A549 (cell line): Measurements from ENCODE around the gene RENBP. TPM values are rescaled to one million over a fixed set of nuclear protein-coding genes. Genes with fewer than 3 reads are reported as not detected.

ENCODE experiments used
- ATAC-seq, 2 experiments: fragments of 200-7000 bp in 1 of 2; fragments of >200 bp in 1 of 2; cut with Nextera tagmentation in 1 of 2; cut with Tn5 transposase in 1 of 2; 3 replicates each; pipeline versions ENCODE4 v1.8.0 to v1.9.1; 2018 to 2020; ENCODE audit warnings: mild to moderate bottlenecking in 1 of 2, moderate library complexity in 1 of 2
- CTCF ChIA-PET: fragments of 300-600 bp; sonication (Branson Sonifier 250); formaldehyde crosslinking; extraction: SDS; loops from one replicate; lab custom pipeline; 2021; ENCODE audit warnings: antibody characterized with exemption, inconsistent platforms; lab: Yijun Ruan, JAX
- POLR2A ChIA-PET: fragments of 350-600 bp; formaldehyde crosslinking; extraction: SDS; loops from one replicate; lab custom pipeline; 2021; ENCODE audit warnings: antibody characterized with exemption, inconsistent platforms; lab: Yijun Ruan, JAX
- DNase-seq, 2 experiments: peaks; one replicate each; pipeline versions ENCODE4 v3.0.0 to v3.0.0-alpha.2; 2011 to 2016; ENCODE audit warnings: low read depth in 1 of 2, low spot score in 1 of 2
- FAIRE-seq: peaks from 2 replicates; lab custom pipeline; 2011; peaks lifted over from hg19 to GRCh38; lab: Jason Lieb, UNC
- H3K27ac ChIP-seq, 2 experiments: fragments of >200 bp; sonication (Bioruptor Twin); formaldehyde crosslinking; 3 replicates each; pipeline ENCODE4 v1.5.1; 2016 to 2017
- H3K4me1 ChIP-seq: fragments of >200 bp; sonication (Bioruptor Twin); formaldehyde crosslinking; 3 replicates; pipeline ENCODE4 v1.6.1; 2016
- H3K4me2 ChIP-seq: fragments of >200 bp; sonication (Bioruptor Twin); formaldehyde crosslinking; 3 replicates; pipeline ENCODE4 v1.6.1; 2016
- H3K4me3 ChIP-seq: fragments of >200 bp; sonication (Bioruptor Twin); formaldehyde crosslinking; 3 replicates; pipeline ENCODE4 v1.5.1; 2016
- H3K9me3 ChIP-seq: fragments of >200 bp; sonication (Bioruptor Twin); formaldehyde crosslinking; 3 replicates; pipeline ENCODE4 v1.6.1; 2016
- EHMT2 ChIP-seq: fragments of 200-600 bp; sonication (generic); IDR thresholded peaks from 2 replicates; pipeline ENCODE4 v1.6.1; 2016; ENCODE audit warnings: antibody characterized with exemption, low read depth, mild to moderate bottlenecking, moderate library complexity
- EP300 ChIP-seq, 2 experiments: fragments of >200 bp; sonication (Bioruptor Twin); formaldehyde crosslinking; IDR thresholded peaks; 2 replicates in 1 of 2; 3 replicates in 1 of 2; pipeline ENCODE4 v1.6.1; 2016 to 2017
- HDAC2 ChIP-seq: fragments of 200-600 bp; sonication (generic); IDR thresholded peaks from 2 replicates; pipeline ENCODE4 v1.6.1; 2016
- HOXB13 ChIP-seq: fragments of 250-450 bp; sonication (Bioruptor Pico); IDR thresholded peaks from 2 replicates; pipeline ENCODE4 v1.5.0; 2020; ENCODE audit warnings: low read depth, mild to moderate bottlenecking, moderate library complexity
- JUN ChIP-seq, 2 experiments: fragments of >200 bp; sonication (Bioruptor Twin); formaldehyde crosslinking; IDR thresholded peaks; 2 replicates in 1 of 2; 3 replicates in 1 of 2; pipeline ENCODE4 v1.6.1; 2016 to 2017
- KDM1A ChIP-seq: fragments of 200-600 bp; sonication (generic); IDR thresholded peaks from 2 replicates; pipeline ENCODE4 v1.6.1; 2016; ENCODE audit warnings: low read depth, mild to moderate bottlenecking
- MAZ ChIP-seq: fragments of 150-350 bp; IDR thresholded peaks from 2 replicates; pipeline ENCODE4 v1.6.1; 2014; ENCODE audit warnings: antibody characterized with exemption, low read depth, low read length, borderline replicate concordance
- MYC ChIP-seq: IDR thresholded peaks from 2 replicates; pipeline ENCODE4 v1.6.1; 2012; ENCODE audit warnings: mild to moderate bottlenecking, inconsistent platforms, low read length, improper control_type of control experiment, borderline replicate concordance
- POLR2A ChIP-seq: IDR thresholded peaks from 2 replicates; pipeline ENCODE4 v1.6.1; 2012; ENCODE audit warnings: mild to moderate bottlenecking, low read length
- RAD21 ChIP-seq, 2 experiments: fragments of >200 bp in 1 of 2; sonication (Bioruptor Twin) in 1 of 2; formaldehyde crosslinking in 1 of 2; IDR thresholded peaks in 1 of 2; conservative IDR thresholded peaks in 1 of 2; 2 replicates in 1 of 2; 3 replicates in 1 of 2; pipeline ENCODE4 v1.6.1; 2012 to 2018; ENCODE audit warnings: inconsistent platforms in 1 of 2
- RCOR1 ChIP-seq: fragments of 150-350 bp; IDR thresholded peaks from 2 replicates; pipeline ENCODE4 v1.6.1; 2014; ENCODE audit warnings: antibody characterized with exemption, low read length, low read depth
- REST ChIP-seq: fragments of 200-600 bp; sonication (generic); IDR thresholded peaks from 2 replicates; pipeline ENCODE4 v1.6.1; 2016; ENCODE audit warnings: antibody characterized with exemption, mild to moderate bottlenecking, moderate library complexity
- RFX5 ChIP-seq: fragments of 450-650 bp; IDR thresholded peaks from 2 replicates; pipeline ENCODE4 v1.7.1; 2014; ENCODE audit warnings: antibody characterized with exemption, mild to moderate bottlenecking, moderate library complexity
- USF2 ChIP-seq: fragments of 450-650 bp; IDR thresholded peaks from 2 replicates; pipeline ENCODE4 v1.6.1; 2014; ENCODE audit warnings: antibody characterized with exemption
- ZC3H11A ChIP-seq: fragments of 450-650 bp; IDR thresholded peaks from 2 replicates; pipeline ENCODE4 v1.6.1; 2014; ENCODE audit warnings: antibody characterized with exemption, mild to moderate bottlenecking
- ZFP36 ChIP-seq: fragments of 450-650 bp; IDR thresholded peaks from 2 replicates; pipeline ENCODE4 v1.6.1; 2014; ENCODE audit warnings: borderline replicate concordance; ENCODE audit not compliant: partially characterized antibody
- ZNF302 ChIP-seq: fragments of 250-450 bp; sonication (Bioruptor Pico); IDR thresholded peaks from 2 replicates; pipeline ENCODE4 v1.9.0; 2021; ENCODE audit warnings: inconsistent platforms, mild to moderate bottlenecking, moderate library complexity
- ZSCAN20 ChIP-seq: fragments of 250-450 bp; sonication (Bioruptor Pico); IDR thresholded peaks from 2 replicates; pipeline ENCODE4 v1.8.0; 2022; ENCODE audit warnings: mild to moderate bottlenecking, moderate library complexity
- WGBS: methylation state at CpG from one replicate; pipeline ENCODE4 v1.1.6; 2017; ENCODE audit errors: missing lambda C conversion rate; 5-methylcytosine and 5-hydroxymethylcytosine counted together
- polyA plus RNA-seq, 4 experiments: library from polyadenylated mRNA; depleted of rRNA in 3 of 4; stranded (reverse); fragments of >200 nt; fragmentation: RNase III in 1 of 4; extraction: RNeasy Plus Mini Kit Qiagen cat#74134 plus additional on column Dnase treatment in 1 of 4; gene quantifications; 2 replicates in 3 of 4; 3 replicates in 1 of 4; pipeline ENCODE4 v1.2.3, GENCODE V29; 2011 to 2017
- TF ChIP-seq, protein P1 (sequence below): fragments of 250-450 bp; sonication (Bioruptor Pico); IDR thresholded peaks from 2 replicates; pipeline ENCODE4 v1.5.0; 2021; ENCODE audit warnings: mild to moderate bottlenecking, moderate library complexity, borderline replicate concordance
- TF ChIP-seq, protein P2 (sequence below): IDR thresholded peaks from 2 replicates; pipeline ENCODE4 v1.6.1; 2012; ENCODE audit warnings: low read depth, borderline replicate concordance

The RENBP gene
- polyA plus RNA-seq, 2 of the 4 experiments (the other 2 are of a cell fraction) = not detected

GRCh38 chrX:153909980-153910360 lies 34.5 kb downstream of the RENBP start:
- ChIA-PET CTCF (interaction anchor here (0.9 to 8.6 kb wide), 7 partner anchors 8 to 147 kb away, joined by 3 to 56 read pairs (median 3); no protein-coding TSS in a partner anchor), POLR2A (interaction anchor here (1.0 kb wide), 2 partner anchors 13 to 18 kb away, joined by 3 to 5 read pairs; no protein-coding TSS in a partner anchor)
- no peak for TF ChIP-seq EP300 (IDR thresholded peaks at IDR 0.05)
- TF ChIP-seq ZNF302 (CRISPR knock-in tag) = no peak
- no peak for TF ChIP-seq MYC
- no peak for TF ChIP-seq ZSCAN20 (CRISPR knock-in tag)
- TF ChIP-seq KDM1A = no peak
- TF ChIP-seq REST = no peak
- TF ChIP-seq POLR2A = no peak
- Histone ChIP-seq H3K4me3 (no peak overlapping the region), H3K9me3 (no peaks in the 10 kb centered on the region), H3K4me1 (no peaks in the 10 kb centered on the region), H3K27ac (no peak overlapping the region), H3K4me2 (no peak overlapping the region)
- no peak for FAIRE-seq
- no peak for ATAC-seq
- no peak for DNase-seq
- WGBS = 94% methylated on average over 3 of the region's 25 CpGs

DNA sequence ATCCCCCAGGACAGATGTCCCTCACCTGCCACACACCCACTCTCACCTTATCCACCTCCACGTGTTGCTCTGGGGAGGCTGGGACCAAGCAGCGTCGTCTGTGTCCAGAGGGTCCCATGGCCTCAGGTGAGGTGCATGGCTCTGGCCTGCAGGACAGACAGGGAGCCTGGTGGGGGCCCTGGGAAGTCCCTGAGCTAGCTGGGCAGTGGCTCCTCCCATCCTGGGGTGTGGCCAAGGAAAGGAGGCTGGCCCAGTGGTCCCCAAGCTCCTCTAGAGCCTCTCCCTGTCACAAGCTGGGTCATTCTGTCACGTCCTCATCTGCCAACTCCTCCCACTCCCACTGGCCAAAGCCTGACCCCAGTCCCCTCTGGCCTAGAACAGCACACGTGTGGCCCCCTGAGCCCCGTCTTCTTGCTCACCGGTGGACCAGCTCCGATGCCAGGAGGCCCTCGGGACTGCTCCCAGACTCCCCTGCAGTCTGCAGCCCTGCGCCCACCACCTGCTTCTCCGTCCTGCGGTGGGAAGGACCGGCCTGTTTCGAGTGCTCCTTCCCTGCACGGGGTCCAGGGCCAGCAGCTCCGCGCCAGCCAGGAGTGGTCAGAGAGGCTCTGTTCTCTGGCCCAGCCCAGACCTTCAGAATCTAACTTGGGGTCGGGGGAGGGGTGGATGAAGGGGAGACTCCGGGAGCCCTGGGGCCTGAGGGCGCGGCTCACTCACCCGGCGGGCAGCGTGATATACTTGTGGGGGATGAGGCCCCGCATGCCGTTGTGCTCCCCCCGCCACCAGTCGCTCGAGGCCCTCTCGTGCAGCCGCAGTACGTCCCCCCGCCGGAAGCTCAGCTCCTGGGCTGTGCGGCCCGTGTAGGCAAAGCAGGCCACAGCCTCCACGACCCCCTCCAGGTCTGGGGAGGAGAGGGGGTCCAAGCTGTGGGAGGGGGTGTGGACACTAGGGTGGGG lies 35.1 kb downstream of the RENBP start:
- ChIA-PET CTCF (interaction anchor here (1.2 to 8.6 kb wide), 5 partner anchors 9 to 106 kb away, joined by 3 to 56 read pairs (median 5); no protein-coding TSS in a partner anchor), POLR2A (no interaction called here)
- 42% methylated on average over 7 of the region's 37 CpGs for WGBS
- no peaks in the 10 kb centered on the region for H3K9me3 ChIP-seq
- no peak overlapping the region for H3K27ac ChIP-seq
- no peak for TF ChIP-seq RAD21 (conservative IDR thresholded peaks at IDR 0.05 in 1 of 2, IDR thresholded peaks at IDR 0.05 in 1 of 2)
- TF ChIP-seq JUN (IDR thresholded peaks at IDR 0.05) = no peak
- TF ChIP-seq, protein P1, sequence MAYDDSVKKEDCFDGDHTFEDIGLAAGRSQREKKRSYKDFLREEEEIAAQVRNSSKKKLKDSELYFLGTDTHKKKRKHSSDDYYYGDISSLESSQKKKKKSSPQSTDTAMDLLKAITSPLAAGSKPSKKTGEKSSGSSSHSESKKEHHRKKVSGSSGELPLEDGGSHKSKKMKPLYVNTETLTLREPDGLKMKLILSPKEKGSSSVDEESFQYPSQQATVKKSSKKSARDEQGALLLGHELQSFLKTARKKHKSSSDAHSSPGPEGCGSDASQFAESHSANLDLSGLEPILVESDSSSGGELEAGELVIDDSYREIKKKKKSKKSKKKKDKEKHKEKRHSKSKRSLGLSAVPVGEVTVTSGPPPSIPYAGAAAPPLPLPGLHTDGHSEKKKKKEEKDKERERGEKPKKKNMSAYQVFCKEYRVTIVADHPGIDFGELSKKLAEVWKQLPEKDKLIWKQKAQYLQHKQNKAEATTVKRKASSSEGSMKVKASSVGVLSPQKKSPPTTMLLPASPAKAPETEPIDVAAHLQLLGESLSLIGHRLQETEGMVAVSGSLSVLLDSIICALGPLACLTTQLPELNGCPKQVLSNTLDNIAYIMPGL (CRISPR knock-in tag) = no peak
- TF ChIP-seq MAZ = no peak
- TF ChIP-seq EHMT2 = no peak
- TF ChIP-seq RFX5 = no peak
- no peak for TF ChIP-seq ZC3H11A
- no peak for TF ChIP-seq HDAC2
- TF ChIP-seq HOXB13 (CRISPR knock-in tag) = no peak
- no peak for TF ChIP-seq USF2
- no peak for TF ChIP-seq RCOR1
- no peak for TF ChIP-seq ZFP36
- TF ChIP-seq, protein P2, sequence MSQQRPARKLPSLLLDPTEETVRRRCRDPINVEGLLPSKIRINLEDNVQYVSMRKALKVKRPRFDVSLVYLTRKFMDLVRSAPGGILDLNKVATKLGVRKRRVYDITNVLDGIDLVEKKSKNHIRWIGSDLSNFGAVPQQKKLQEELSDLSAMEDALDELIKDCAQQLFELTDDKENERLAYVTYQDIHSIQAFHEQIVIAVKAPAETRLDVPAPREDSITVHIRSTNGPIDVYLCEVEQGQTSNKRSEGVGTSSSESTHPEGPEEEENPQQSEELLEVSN = no peak
- no peak for TF ChIP-seq KDM1A
- peak; percentile 32 to 75; a peak in 3 of 6 replicates for ATAC-seq
- H3K4me2 ChIP-seq = no peak overlapping the region
- no peak overlapping the region for H3K4me3 ChIP-seq
- no peak for FAIRE-seq
- DNase-seq = no peak
- no peaks in the 10 kb centered on the region for H3K4me1 ChIP-seq
